ENCODE measurements around the gene FZD8. TPM values are rescaled to one million over a fixed set of nuclear protein-coding genes. Genes with fewer than 3 reads are reported as not detected.
"Not testable (repeated sequence)": the region's sequence is repeated elsewhere in the genome, so short reads cannot be mapped to it uniquely, and the experiment has no call there.

The FZD8 gene
- total RNA-seq = 1 to 10 TPM; 3.0 to 9.3 (median 4.1) TPM

GRCh38 chr10:35642035-35642792, at the start of gene FZD8:
FZD8 (minus strand) TSS chr10:35642296; CDS start chr10:35641429, 867 bp downstream.
- Histone ChIP-seq H3K27ac (peak within 1 kb of the TSS; percentile 81 to 95 (median 89)), H3K4me1 (peaks cover 4 to 17% of the 10 kb centered on the region in 2 donors), H3K4me3 (peak within 1 kb of the TSS; percentile 73 to 88 (median 80)), H3K27me3 (no peaks in the 10 kb centered on the region), H3K9me3 (no peaks in the 10 kb centered on the region), H3K36me3 (no peaks in the 10 kb centered on the region)
- ATAC-seq (peak; percentile 77 to 80), DNase-seq (peak; percentile 84 to 89)
- in situ Hi-C loops (cut with MboI; ENCODE audit: low sequenced_read_pairs in 4 of 4) = no loop called here
- TF ChIP-seq, protein P1, sequence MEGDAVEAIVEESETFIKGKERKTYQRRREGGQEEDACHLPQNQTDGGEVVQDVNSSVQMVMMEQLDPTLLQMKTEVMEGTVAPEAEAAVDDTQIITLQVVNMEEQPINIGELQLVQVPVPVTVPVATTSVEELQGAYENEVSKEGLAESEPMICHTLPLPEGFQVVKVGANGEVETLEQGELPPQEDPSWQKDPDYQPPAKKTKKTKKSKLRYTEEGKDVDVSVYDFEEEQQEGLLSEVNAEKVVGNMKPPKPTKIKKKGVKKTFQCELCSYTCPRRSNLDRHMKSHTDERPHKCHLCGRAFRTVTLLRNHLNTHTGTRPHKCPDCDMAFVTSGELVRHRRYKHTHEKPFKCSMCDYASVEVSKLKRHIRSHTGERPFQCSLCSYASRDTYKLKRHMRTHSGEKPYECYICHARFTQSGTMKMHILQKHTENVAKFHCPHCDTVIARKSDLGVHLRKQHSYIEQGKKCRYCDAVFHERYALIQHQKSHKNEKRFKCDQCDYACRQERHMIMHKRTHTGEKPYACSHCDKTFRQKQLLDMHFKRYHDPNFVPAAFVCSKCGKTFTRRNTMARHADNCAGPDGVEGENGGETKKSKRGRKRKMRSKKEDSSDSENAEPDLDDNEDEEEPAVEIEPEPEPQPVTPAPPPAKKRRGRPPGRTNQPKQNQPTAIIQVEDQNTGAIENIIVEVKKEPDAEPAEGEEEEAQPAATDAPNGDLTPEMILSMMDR (IDR thresholded peaks at IDR 0.05 in 4 of 5, conservative IDR thresholded peaks at IDR 0.05 in 1 of 5) = peak in 3 of 5 experiments; percentile 5 to 39 (median 9)
- peak; percentile 93 to 98 for TF ChIP-seq POLR2A (IDR thresholded peaks at IDR 0.05)
- intact Hi-C loops (cut with DNase I; ENCODE audit: low total_unique reads) = loop anchor here (1.0 to 5.0 kb wide), 3 partner anchors 180 to 1840 kb away; partner anchors contain the start of gene CREM

- Histone ChIP-seq H3K27me3 (peaks cover 0 to 2% (median 0%) of the 10 kb centered on the region in 3 donors), H3K27ac (no peak overlapping the region), H3K36me3 (no peaks in the 10 kb centered on the region), H3K4me3 (no peak overlapping the region), H3K9me3 (no peaks in the 10 kb centered on the region), H3K4me1 (no peaks in the 10 kb centered on the region)
- intact Hi-C loops (cut with DNase I; ENCODE audit: low total_unique reads) (no loop called here), in situ Hi-C loops (cut with MboI; ENCODE audit: low sequenced_read_pairs in 4 of 4) (no loop called here)
- TF ChIP-seq, protein P1 (IDR thresholded peaks at IDR 0.05 in 4 of 5, conservative IDR thresholded peaks at IDR 0.05 in 1 of 5) = no peak
- TF ChIP-seq POLR2A (IDR thresholded peaks at IDR 0.05) = no peak
- DNase-seq (no peak), ATAC-seq (no peak)
Measured at GRCh38 chr10:35691522-35692236, 49.6 kb upstream of the FZD8 start.

DNA sequence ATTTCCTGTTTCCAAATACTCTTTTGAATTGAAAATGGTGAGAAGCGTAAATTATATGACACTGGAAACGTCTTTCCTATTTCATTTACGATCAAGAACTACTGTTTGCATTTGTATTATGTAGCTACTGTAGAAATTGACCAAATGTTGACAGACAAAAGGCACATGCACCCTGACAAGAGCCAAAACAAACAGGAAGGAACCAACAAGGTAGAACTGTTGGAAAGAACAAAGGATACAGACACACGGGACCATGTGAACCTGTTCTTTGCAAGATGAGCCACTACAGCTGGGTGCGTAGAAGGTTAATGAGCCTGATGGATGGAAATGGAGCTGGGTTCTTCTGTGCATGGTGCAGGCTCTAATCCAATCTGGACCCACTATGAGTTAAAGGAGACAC, 48.4 kb upstream of the FZD8 start:
- Histone ChIP-seq H3K27me3 (peaks cover 0 to 2% (median 0%) of the 10 kb centered on the region in 3 donors), H3K27ac (no peak overlapping the region), H3K4me1 (no peaks in the 10 kb centered on the region), H3K4me3 (no peak overlapping the region), H3K36me3 (no peaks in the 10 kb centered on the region), H3K9me3 (no peaks in the 10 kb centered on the region)
- TF ChIP-seq POLR2A (IDR thresholded peaks at IDR 0.05) = no peak
- TF ChIP-seq, protein P1 (IDR thresholded peaks at IDR 0.05 in 4 of 5, conservative IDR thresholded peaks at IDR 0.05 in 1 of 5) = no peak
- in situ Hi-C loops (cut with MboI; ENCODE audit: low sequenced_read_pairs in 4 of 4) (no loop called here), intact Hi-C loops (cut with DNase I; ENCODE audit: low total_unique reads) (no loop called here)
- DNase-seq (no peak), ATAC-seq (no peak)

- H3K4me1 ChIP-seq; H3K4me3 ChIP-seq; in situ Hi-C loops (cut with MboI; ENCODE audit: low sequenced_read_pairs in 4 of 4); DNase-seq; H3K9me3 ChIP-seq; ATAC-seq; intact Hi-C loops (cut with DNase I; ENCODE audit: low total_unique reads); H3K36me3 ChIP-seq; H3K27ac ChIP-seq; H3K27me3 ChIP-seq: not testable (repeated sequence)
Measured at GRCh38 chr10:35685858-35686257, 43.8 kb upstream of the FZD8 start.

- H3K4me1 ChIP-seq = no peaks in the 10 kb centered on the region
- no peak for TF ChIP-seq POLR2A (IDR thresholded peaks at IDR 0.05)
- TF ChIP-seq, protein P1 (IDR thresholded peaks at IDR 0.05 in 4 of 5, conservative IDR thresholded peaks at IDR 0.05 in 1 of 5) = no peak
- no peaks in the 10 kb centered on the region for H3K36me3 ChIP-seq
- no peaks in the 10 kb centered on the region for H3K9me3 ChIP-seq
- H3K27me3 ChIP-seq = peaks cover 0 to 2% (median 0%) of the 10 kb centered on the region in 3 donors
- ATAC-seq (no peak), DNase-seq (no peak)
- intact Hi-C loops (cut with DNase I; ENCODE audit: low total_unique reads) (no loop called here), in situ Hi-C loops (cut with MboI; ENCODE audit: low sequenced_read_pairs in 4 of 4) (no loop called here)
- H3K27ac ChIP-seq = no peak overlapping the region
- no peak overlapping the region for H3K4me3 ChIP-seq
Measured at GRCh38 chr10:35685402-35685801, 43.3 kb upstream of the FZD8 start.
